ENCODE data around the gene DYNC1I1.

- TF ChIP-seq GATA2 (IDR thresholded peaks at IDR 0.05; ENCODE audit: low read depth, low read length) (no peak; the same call in 1 of the 2 replicates), GATA3 (IDR thresholded peaks at IDR 0.05; ENCODE audit: low read depth, low read length) (no peak)
These were observed 348.3 kb downstream of the DYNC1I1 start for GRCh38 chr7:96120445-96121225.
